ENCODE data around the gene LILRA2. TPM values are rescaled to one million over a fixed set of nuclear protein-coding genes. Genes with fewer than 3 reads are reported as not detected.
"Not testable (repeated sequence)": the region's sequence is repeated elsewhere in the genome, so short reads cannot be mapped to it uniquely, and the experiment has no call there.

LILRA2 gene
- polyA plus RNA-seq, 1 donor (not counting 4 experiments of a cell fraction or from before 2014, with no cell fraction given), result not detected

DNA sequence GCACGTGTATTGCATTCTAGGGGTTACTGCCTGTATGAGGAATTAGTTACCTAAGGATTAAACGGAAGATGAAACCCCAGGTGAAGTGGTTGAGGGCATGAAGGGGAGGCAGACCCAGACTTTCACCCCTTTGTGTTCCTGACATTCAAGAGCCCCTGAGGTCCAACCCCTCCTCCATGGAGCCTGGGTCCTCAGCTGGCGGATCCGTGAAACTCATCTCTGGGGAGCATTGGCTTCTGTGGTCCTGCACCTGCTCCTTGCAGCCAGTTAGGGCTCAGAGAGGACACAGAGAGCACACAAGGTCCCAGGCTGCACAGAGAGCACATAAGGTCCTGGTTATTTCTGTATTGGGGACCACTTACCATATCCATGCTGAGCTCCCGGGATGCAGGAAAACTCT, 12.8 kb downstream of the LILRA2 start:
- no peaks in the 10 kb centered on the region for H3K9me1 ChIP-seq (ENCODE audit: control insufficient read depth, extremely low read depth, insufficient read depth, low read length)
- H3K9ac ChIP-seq (ENCODE audit: control insufficient read depth, extremely low read depth, insufficient read depth, low read length), result no peak overlapping the region
- no peaks in the 10 kb centered on the region for H3K4me1 ChIP-seq (ENCODE audit: control insufficient read depth, extremely low read depth, insufficient read depth, low read length)
- no peaks in the 10 kb centered on the region for H3K27me3 ChIP-seq (ENCODE audit: control insufficient read depth, extremely low read depth, insufficient read depth, low read length)
- dilution Hi-C loops (cut with MboI; ENCODE audit: extremely low pct_ligation_motif_present, low sequenced_read_pairs), result no loop called here
- no peak for TF ChIP-seq CTCF (optimal IDR thresholded peaks at IDR 0.05 in 1 of 3, IDR thresholded peaks at IDR 0.05 in 1 of 3, conservative IDR thresholded peaks at IDR 0.05 in 1 of 3; ENCODE audit: extremely low read depth in 1 of 3, insufficient read depth in 2 of 3, low read length in 3 of 3)
- no peak for TF ChIP-seq EZH2 (IDR thresholded peaks at IDR 0.05; ENCODE audit: low read length)
- DNase-seq (ENCODE audit: low read depth, low spot score) (no peak), FAIRE-seq (no peak)
- peaks cover 3% of the 10 kb centered on the region for H3K9me3 ChIP-seq (ENCODE audit: control insufficient read depth, low read depth, low read length)
- no peaks in the 10 kb centered on the region for H4K20me1 ChIP-seq (ENCODE audit: control insufficient read depth, extremely low read depth, insufficient read depth, low read length)
- no peak overlapping the region for H3K4me2 ChIP-seq (ENCODE audit: control insufficient read depth, extremely low read depth, insufficient read depth, low read depth, low read length)
- H3K27ac ChIP-seq (ENCODE audit: control insufficient read depth, insufficient read depth, low read length), result no peak overlapping the region
- no peaks in the 10 kb centered on the region for H3K79me2 ChIP-seq (ENCODE audit: control insufficient read depth, insufficient read depth, low read length)
- H3K4me3 ChIP-seq (ENCODE audit: control insufficient read depth in 2 of 3, extremely low read depth in 1 of 3, insufficient read depth in 2 of 3, low read depth in 1 of 3, low read length in 3 of 3), result no peak overlapping the region
- no peaks in the 10 kb centered on the region for H3K36me3 ChIP-seq (ENCODE audit: control insufficient read depth in 2 of 2, extremely low read depth in 1 of 2, insufficient read depth in 2 of 2, low read length in 2 of 2)
- H2AFZ ChIP-seq (ENCODE audit: control insufficient read depth, low read length), result no peak overlapping the region

DNA sequence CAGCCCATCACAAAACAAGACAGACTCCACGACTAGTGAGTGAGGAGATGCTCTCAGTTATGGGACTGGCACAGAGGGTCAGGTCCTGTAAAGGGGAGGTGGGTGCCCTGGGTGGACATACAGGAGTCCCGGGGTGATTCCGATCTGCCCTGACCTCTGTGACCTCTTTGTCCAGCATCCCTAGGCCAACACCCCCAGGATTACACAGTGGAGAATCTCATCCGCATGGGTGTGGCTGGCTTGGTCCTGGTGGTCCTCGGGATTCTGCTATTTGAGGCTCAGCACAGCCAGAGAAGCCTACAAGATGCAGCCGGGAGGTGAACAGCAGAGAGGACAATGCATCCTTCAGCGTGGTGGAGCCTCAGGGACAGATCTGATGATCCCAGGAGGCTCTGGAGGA, 13.4 kb downstream of the LILRA2 start:
- H3K27ac ChIP-seq (ENCODE audit: control insufficient read depth, insufficient read depth, low read length), result no peak overlapping the region
- no peaks in the 10 kb centered on the region for H3K27me3 ChIP-seq (ENCODE audit: control insufficient read depth, extremely low read depth, insufficient read depth, low read length)
- TF ChIP-seq EZH2 (IDR thresholded peaks at IDR 0.05; ENCODE audit: low read length), result no peak
- TF ChIP-seq CTCF (optimal IDR thresholded peaks at IDR 0.05 in 1 of 3, IDR thresholded peaks at IDR 0.05 in 1 of 3, conservative IDR thresholded peaks at IDR 0.05 in 1 of 3; ENCODE audit: extremely low read depth in 1 of 3, insufficient read depth in 2 of 3, low read length in 3 of 3), result no peak
- no peaks in the 10 kb centered on the region for H3K36me3 ChIP-seq (ENCODE audit: control insufficient read depth in 2 of 2, extremely low read depth in 1 of 2, insufficient read depth in 2 of 2, low read length in 2 of 2)
- H3K9me1 ChIP-seq (ENCODE audit: control insufficient read depth, extremely low read depth, insufficient read depth, low read length), result no peaks in the 10 kb centered on the region
- H3K4me1 ChIP-seq (ENCODE audit: control insufficient read depth, extremely low read depth, insufficient read depth, low read length), result no peaks in the 10 kb centered on the region
- no peak overlapping the region for H2AFZ ChIP-seq (ENCODE audit: control insufficient read depth, low read length)
- dilution Hi-C loops (cut with MboI; ENCODE audit: extremely low pct_ligation_motif_present, low sequenced_read_pairs), result no loop called here
- H3K9me3 ChIP-seq (ENCODE audit: control insufficient read depth, low read depth, low read length), result peaks cover 3% of the 10 kb centered on the region
- no peak overlapping the region for H3K4me3 ChIP-seq (ENCODE audit: control insufficient read depth in 2 of 3, extremely low read depth in 1 of 3, insufficient read depth in 2 of 3, low read depth in 1 of 3, low read length in 3 of 3)
- no peak overlapping the region for H3K4me2 ChIP-seq (ENCODE audit: control insufficient read depth, extremely low read depth, insufficient read depth, low read depth, low read length)
- no peaks in the 10 kb centered on the region for H3K79me2 ChIP-seq (ENCODE audit: control insufficient read depth, insufficient read depth, low read length)
- no peaks in the 10 kb centered on the region for H4K20me1 ChIP-seq (ENCODE audit: control insufficient read depth, extremely low read depth, insufficient read depth, low read length)
- no peak overlapping the region for H3K9ac ChIP-seq (ENCODE audit: control insufficient read depth, extremely low read depth, insufficient read depth, low read length)
- DNase-seq (ENCODE audit: low read depth, low spot score), result no peak
- FAIRE-seq, result no peak

- H3K4me3 ChIP-seq (ENCODE audit: control insufficient read depth in 2 of 3, extremely low read depth in 1 of 3, insufficient read depth in 2 of 3, low read depth in 1 of 3, low read length in 3 of 3); FAIRE-seq; H3K9me3 ChIP-seq (ENCODE audit: control insufficient read depth, low read depth, low read length); H4K20me1 ChIP-seq (ENCODE audit: control insufficient read depth, extremely low read depth, insufficient read depth, low read length); H3K9me1 ChIP-seq (ENCODE audit: control insufficient read depth, extremely low read depth, insufficient read depth, low read length); dilution Hi-C loops (cut with MboI; ENCODE audit: extremely low pct_ligation_motif_present, low sequenced_read_pairs); H3K4me2 ChIP-seq (ENCODE audit: control insufficient read depth, extremely low read depth, insufficient read depth, low read depth, low read length); H3K27me3 ChIP-seq (ENCODE audit: control insufficient read depth, extremely low read depth, insufficient read depth, low read length); H3K9ac ChIP-seq (ENCODE audit: control insufficient read depth, extremely low read depth, insufficient read depth, low read length); H2AFZ ChIP-seq (ENCODE audit: control insufficient read depth, low read length); H3K79me2 ChIP-seq (ENCODE audit: control insufficient read depth, insufficient read depth, low read length); H3K4me1 ChIP-seq (ENCODE audit: control insufficient read depth, extremely low read depth, insufficient read depth, low read length); H3K36me3 ChIP-seq (ENCODE audit: control insufficient read depth in 2 of 2, extremely low read depth in 1 of 2, insufficient read depth in 2 of 2, low read length in 2 of 2); H3K27ac ChIP-seq (ENCODE audit: control insufficient read depth, insufficient read depth, low read length); DNase-seq (ENCODE audit: low read depth, low spot score): not testable (repeated sequence)
Observed at GRCh38 chr19:54593445-54593844, 19.9 kb downstream of the LILRA2 start, which contains the start of gene LILRA1. Gene LILRA1 (plus strand): TSS chr19:54593632. CDS start chr19:54594245, 613 bp downstream.

- H3K9me3 ChIP-seq (ENCODE audit: control insufficient read depth, low read depth, low read length); H3K4me3 ChIP-seq (ENCODE audit: control insufficient read depth in 2 of 3, extremely low read depth in 1 of 3, insufficient read depth in 2 of 3, low read depth in 1 of 3, low read length in 3 of 3); H4K20me1 ChIP-seq (ENCODE audit: control insufficient read depth, extremely low read depth, insufficient read depth, low read length); H3K36me3 ChIP-seq (ENCODE audit: control insufficient read depth in 2 of 2, extremely low read depth in 1 of 2, insufficient read depth in 2 of 2, low read length in 2 of 2); FAIRE-seq; dilution Hi-C loops (cut with MboI; ENCODE audit: extremely low pct_ligation_motif_present, low sequenced_read_pairs); H3K27ac ChIP-seq (ENCODE audit: control insufficient read depth, insufficient read depth, low read length); H2AFZ ChIP-seq (ENCODE audit: control insufficient read depth, low read length); H3K9me1 ChIP-seq (ENCODE audit: control insufficient read depth, extremely low read depth, insufficient read depth, low read length); H3K79me2 ChIP-seq (ENCODE audit: control insufficient read depth, insufficient read depth, low read length); H3K4me2 ChIP-seq (ENCODE audit: control insufficient read depth, extremely low read depth, insufficient read depth, low read depth, low read length); H3K9ac ChIP-seq (ENCODE audit: control insufficient read depth, extremely low read depth, insufficient read depth, low read length); DNase-seq (ENCODE audit: low read depth, low spot score); H3K4me1 ChIP-seq (ENCODE audit: control insufficient read depth, extremely low read depth, insufficient read depth, low read length); H3K27me3 ChIP-seq (ENCODE audit: control insufficient read depth, extremely low read depth, insufficient read depth, low read length): not testable (repeated sequence)
Observed at GRCh38 chr19:54593931-54594626, 20.5 kb downstream of the LILRA2 start.
